Limb (tissue), 2 donors: Measurements from ENCODE around the gene HHIPL1.

Source experiments
- DNase-seq, 2 donors: peaks; one replicate each; pipeline ENCODE4 v3.0.0-alpha.2; 2016; ENCODE audit errors: extremely low spot score in 2 of 2

HHIPL1 gene

DNA sequence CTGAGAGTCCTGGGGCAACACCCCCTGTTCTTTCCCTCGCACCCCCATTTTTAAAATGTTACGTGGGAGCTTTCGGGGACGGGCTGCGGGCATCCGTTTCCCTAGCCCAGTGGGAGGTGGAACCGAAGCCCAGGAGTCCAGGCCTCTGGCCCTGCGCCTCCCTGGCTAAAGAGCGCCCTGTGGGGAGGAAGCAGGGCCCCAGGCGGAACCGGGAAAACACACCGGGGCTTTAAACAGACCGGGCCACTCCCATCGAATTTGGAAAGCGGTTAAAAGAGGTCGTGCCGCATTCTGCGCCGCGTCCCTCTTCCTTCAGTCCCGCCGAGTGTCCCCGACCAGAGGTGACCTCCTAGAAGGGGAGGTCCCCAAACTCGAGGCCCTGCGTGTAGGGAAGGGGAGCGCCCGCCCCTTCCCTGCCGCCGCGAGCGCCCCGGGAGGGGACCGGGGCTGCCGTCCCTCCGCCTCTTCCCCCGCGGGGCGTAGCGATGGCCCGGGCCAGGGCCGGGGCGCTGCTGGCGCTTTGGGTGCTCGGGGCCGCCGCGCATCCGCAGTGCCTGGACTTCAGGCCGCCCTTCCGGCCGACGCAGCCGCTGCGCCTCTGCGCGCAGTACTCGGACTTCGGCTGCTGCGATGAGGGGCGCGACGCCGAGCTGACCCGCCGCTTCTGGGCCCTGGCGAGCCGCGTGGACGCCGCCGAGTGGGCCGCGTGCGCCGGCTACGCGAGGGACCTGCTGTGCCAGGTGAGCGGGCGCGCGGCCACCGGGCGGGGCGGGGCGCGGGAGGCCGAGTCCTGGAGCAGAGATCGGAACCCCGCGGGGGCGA lies at the start of gene HHIPL1:
Gene HHIPL1 (plus strand): TSS at position 407 of the 822 bp plus-strand sequence. CDS start 79 bp downstream, at position 486.
- peak in 1 of 2 donors; percentile 57 for DNase-seq

GRCh38 chr14:99595524-99595923 lies 49.4 kb upstream of the HHIPL1 start:
- DNase-seq = no peak

DNA sequence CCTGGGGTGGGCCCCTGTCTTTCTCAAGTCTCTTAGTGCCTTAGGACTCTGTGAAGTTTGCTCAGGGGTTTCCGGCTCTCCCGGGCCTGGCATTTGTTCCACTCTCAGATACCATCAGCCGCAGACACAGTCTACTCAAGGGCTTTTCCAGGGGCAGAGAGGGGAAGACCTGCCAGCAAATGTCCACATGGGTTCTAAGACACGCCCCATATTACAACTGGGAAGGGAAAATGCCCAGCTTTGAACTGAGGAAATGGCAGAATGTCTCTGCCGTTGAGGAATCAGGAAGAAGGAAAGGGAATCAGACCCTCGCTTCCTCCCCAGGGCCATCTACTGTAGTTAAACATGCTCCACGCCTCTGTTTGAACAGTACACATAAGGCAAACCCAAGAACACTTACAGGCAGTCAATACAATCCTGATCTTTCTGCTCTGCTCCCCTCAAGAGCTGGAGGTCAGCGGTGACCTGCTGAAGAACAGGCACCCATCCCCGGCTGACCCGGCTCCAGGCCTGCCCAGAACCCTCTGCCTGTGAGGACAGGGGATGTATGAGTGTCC lies 48.8 kb upstream of the HHIPL1 start:
- DNase-seq = no peak

DNA sequence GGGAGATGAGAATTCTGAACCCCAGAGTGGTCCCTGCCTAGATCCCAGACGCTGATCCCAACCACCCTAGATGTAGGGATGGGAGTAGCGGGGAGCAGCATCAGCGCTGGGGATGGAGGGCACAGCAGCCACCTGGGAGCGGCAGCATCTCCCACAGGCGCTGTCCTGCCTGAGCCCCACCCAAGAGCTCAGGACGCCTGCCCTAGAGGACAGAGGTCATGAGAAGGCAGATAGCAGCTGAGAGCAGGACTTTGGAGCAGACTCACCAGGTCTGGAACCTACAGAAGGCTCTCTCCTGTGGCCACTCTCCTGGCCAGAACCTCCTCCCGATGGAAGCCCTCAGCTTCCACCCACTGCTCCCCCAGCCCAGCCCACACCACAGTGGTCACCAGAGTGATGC lies 48.2 kb upstream of the HHIPL1 start:
- DNase-seq = no peak

GRCh38 chr14:99597911-99598600 lies 46.9 kb upstream of the HHIPL1 start:
- no peak for DNase-seq

- no peak for DNase-seq
Measured at GRCh38 chr14:99598774-99599173, 46.2 kb upstream of the HHIPL1 start.

GRCh38 chr14:99599393-99599792 lies 45.5 kb upstream of the HHIPL1 start:
- DNase-seq = no peak

GRCh38 chr14:99600232-99600888 lies 44.6 kb upstream of the HHIPL1 start:
- DNase-seq = no peak

DNA sequence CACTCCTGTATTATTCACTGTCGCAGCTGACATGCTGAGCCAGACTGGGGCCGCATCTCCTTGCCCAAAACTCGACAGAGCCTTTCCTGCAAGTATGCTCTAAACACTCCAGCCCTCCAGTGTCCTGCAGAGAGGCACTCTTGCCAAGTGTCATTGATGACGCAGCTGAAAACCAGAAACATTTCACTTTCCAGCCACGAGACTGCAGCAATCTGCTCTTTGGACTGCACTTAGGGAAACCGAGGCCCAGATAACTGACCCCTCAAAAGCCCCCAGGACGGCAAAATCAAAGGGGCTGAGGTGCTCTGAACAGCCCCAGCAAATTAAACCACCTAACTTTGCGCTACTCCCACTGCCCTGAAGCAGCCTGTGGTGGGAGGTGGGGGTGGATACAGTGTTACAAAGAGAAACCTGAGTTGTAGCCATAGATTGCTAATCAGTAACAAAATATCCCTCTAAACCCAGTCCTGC lies 43.5 kb upstream of the HHIPL1 start:
- DNase-seq = no peak

DNA sequence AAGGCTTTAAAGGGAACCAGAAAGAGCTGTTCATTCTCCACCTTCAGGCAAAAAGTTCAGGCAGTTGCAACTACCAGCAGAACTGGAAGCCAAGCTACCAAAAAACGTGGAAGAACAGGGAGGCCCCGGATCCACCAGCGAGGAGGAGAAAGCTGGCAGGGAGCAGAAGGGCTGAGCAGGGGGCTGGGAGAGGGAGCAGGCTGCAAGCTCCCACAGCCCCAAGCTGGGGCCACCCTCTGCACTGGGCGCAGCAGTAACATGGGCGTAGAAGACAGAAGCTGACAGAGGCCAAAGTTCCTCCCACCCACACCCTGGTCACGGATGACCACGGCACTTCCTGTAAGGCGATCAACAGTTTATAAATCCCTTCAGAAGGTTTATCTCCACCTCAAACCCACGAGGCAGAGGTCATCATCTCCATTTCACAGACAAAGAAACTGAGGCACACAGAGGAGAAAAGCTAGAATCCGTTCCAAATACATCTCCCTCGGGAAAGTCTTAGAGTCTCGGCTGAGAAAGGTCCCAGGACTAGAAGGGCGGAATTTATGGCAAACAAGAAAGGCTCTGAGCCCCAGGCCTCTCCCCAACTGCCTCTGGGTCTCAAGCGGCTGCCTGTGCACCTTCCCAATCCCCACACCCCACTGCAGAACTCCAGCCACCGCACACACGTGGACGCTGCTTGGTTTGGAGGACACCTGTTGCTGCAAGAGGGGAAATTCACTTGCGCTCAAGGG lies 42.7 kb upstream of the HHIPL1 start:
- no peak for DNase-seq

GRCh38 chr14:99602788-99603415 lies 42.0 kb upstream of the HHIPL1 start:
- DNase-seq = no peak

DNA sequence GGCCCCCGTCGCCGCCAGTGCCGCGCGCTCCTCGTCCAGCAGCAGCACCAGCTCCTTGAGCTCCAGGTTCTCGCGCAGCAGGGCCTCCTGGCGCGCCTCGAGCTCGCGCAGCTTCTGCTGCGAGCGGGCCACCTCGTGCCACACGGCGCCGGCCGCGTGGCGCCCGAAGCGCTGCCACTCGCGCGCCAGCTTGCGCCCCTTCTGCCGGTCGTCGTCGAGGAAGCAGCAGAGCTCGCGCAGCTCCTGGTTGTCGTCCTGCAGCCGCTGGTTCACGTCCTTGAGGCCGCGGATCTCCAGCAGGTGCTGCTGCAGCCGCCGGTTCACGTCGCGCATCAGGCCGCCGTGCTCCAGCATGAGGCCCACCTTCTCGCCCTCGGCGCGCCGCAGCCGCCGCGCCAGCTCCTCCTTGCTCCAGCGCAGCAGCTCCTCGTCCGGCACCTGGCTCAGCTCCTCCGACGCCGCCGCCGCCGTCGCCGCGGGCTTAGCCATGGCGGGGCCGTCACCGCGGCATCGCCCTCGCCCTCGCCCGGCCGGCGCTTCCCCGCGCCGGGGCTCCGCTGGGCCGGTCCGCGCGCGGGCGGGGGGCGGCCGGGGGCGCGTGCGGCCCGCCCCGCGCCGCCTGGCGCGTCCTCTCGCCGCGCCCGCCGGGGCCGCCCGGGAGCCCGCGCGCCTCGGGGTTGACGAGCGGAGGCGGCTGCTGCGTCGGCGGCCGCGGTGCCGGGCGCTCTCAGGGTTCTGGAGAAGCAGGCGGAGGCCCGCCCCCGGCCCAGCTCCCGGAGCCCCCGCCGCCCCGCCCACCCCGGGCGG lies 41.3 kb upstream of the HHIPL1 start, which contains the start of gene CCDC85C:
Gene CCDC85C (minus strand): TSS at position 737 of the 807 bp plus-strand sequence. CDS start 248 bp downstream, at position 489.
- DNase-seq = peak in 1 of 2 donors; percentile 74

DNA sequence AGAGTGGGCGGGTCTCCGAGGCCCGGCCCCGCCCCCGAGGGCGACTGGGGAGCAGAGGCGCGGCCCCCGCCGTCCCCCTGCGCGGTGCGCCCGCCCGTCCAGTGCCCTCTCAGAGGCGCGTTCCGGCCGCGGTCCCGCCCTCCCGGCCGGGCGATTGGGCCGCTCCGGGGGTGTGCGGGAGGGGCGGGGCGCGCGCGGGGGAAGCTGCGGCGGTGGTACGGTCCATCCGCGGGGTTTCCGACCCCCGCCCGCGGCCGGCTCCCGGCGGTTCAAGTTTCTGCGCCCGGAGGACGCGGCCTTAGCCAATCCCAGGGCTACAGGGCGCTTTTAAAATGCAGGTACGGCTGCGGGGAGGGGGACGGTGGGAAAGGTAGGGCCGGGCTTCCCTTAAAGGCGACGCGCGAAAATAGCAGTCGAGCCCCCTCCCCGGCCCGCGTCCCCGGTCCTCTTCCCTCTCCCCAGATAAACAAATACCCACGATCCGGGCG lies 40.6 kb upstream of the HHIPL1 start:
- DNase-seq = peak; percentile 94 to 99

GRCh38 chr14:99604766-99605298 lies 40.1 kb upstream of the HHIPL1 start:
- no peak for DNase-seq

DNA sequence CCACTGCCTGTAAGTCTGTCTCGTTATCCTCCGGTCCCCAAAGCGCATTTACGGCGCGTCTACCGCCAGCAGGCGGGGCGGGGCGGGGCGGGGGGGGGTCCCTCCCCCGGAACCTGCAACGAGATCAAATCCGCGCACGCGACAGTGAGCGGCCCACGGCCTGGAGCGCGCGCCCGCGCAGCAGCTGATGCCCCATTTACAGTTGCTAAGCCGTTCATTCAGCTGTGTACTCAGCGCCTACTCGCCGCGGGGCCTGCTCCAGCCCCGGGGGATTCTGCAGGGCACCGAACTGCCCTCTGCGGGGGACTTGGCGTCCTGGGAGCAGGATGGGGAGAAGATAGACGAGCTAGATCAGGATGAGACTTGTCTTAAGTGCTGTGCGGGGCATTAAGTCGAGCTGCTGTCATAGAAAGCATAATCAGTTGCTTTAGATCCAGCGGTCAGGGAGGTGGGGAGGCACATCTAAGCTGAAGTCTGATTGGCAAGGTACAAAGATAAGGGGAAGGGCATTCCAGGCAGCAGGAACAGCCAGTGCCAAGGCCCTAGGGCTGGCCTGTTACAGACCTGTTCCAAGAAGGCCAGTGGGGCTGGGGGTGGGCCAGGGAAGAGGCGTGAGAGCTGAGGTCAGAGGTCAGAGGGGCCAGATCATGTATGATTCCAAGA lies 39.5 kb upstream of the HHIPL1 start:
- peak; percentile 61 to 85 for DNase-seq

- no peak for DNase-seq
Measured at GRCh38 chr14:99606359-99606758, 38.6 kb upstream of the HHIPL1 start.

- no peak for DNase-seq
Measured at GRCh38 chr14:99608591-99608990, 36.3 kb upstream of the HHIPL1 start.
